ENCODE data around the gene TGFB1I1. TPM values are rescaled to one million over a fixed set of nuclear protein-coding genes. Genes with fewer than 3 reads are reported as not detected.

TGFB1I1 gene
- total and polyA plus RNA-seq, 2 of the 4 experiments (the other 2 are of a cell fraction): 24.9 to 128 TPM

GRCh38 chr16:31440516-31441184 is 31.3 kb upstream of the TGFB1I1 start:
- no peaks in the 10 kb centered on the region for H3K36me3 ChIP-seq (ENCODE audit: control insufficient read depth, insufficient read depth, low read length)
- H3K9me1 ChIP-seq (ENCODE audit: insufficient read depth, low read length): no peaks in the 10 kb centered on the region
- 72% methylated on average over 2 of the region's 4 CpGs; no CpG with 5 or more reads in 1 of the 2 experiments for WGBS, 2 experiments (ENCODE audit: extremely low coverage in 2 of 2, insufficient read length in 1 of 2)
- H3K27me3 ChIP-seq (ENCODE audit: control insufficient read depth, insufficient read depth, low read length): no peaks in the 10 kb centered on the region
- no peak overlapping the region for H2AK9ac ChIP-seq (replicated peaks; ENCODE audit: low read depth, low read length, poor library complexity)
- no peak overlapping the region for H3K27ac ChIP-seq (ENCODE audit: insufficient read depth, low read length)
- no peak overlapping the region for H3K14ac ChIP-seq (replicated peaks; ENCODE audit: low read depth, low read length)
- dilution Hi-C loops (cut with HindIII; ENCODE audit: low sequenced_read_pairs, unreplicated experiment) (no loop called here), in situ Hi-C loops (cut with MboI; ENCODE audit: low sequenced_read_pairs) (loop anchor here (5.0 to 10.0 kb wide), 3 partner anchors 64 to 446 kb away; partner anchors contain the start of gene RUSF1), intact Hi-C loops (cut with micrococcal nuclease) (loop anchor here (10.0 kb wide), 2 partner anchors 56 to 64 kb away; partner anchors contain the start of gene RUSF1)
- no peak overlapping the region for H3K4me3 ChIP-seq (ENCODE audit: insufficient read depth, low read depth, low read length)
- H3K56ac ChIP-seq (ENCODE audit: extremely low read depth, insufficient read depth, low read length): no peak overlapping the region
- no peak overlapping the region for H4K5ac ChIP-seq (ENCODE audit: low read depth, low read length)
- no peaks in the 10 kb centered on the region for H3K79me1 ChIP-seq (ENCODE audit: low read depth in 1 of 2, low read length in 2 of 2)
- BruUV-seq (replicated peaks): no TSS peak
- DNase-seq (no peak), ATAC-seq (ENCODE audit: low read depth) (no peak)
- no peak overlapping the region for H2AFZ ChIP-seq (replicated peaks; ENCODE audit: low read length, poor library complexity)
- H3K9ac ChIP-seq (ENCODE audit: low read depth, low read length): no peak overlapping the region
- CTCF ChIA-PET: no interaction called here
- TF ChIP-seq CHD1 (IDR thresholded peaks at IDR 0.05; ENCODE audit: low read depth, low read length): no peak
- TF ChIP-seq POLR2A (IDR thresholded peaks at IDR 0.05; ENCODE audit: low read depth, low read length): no peak
- no peak for TF ChIP-seq ELK1 (IDR thresholded peaks at IDR 0.05; ENCODE audit: borderline replicate concordance, low read depth, low read length)
- TF ChIP-seq MXI1 (IDR thresholded peaks at IDR 0.05; ENCODE audit: borderline replicate concordance, low read depth, low read length): no peak
- TF ChIP-seq MAZ (IDR thresholded peaks at IDR 0.05; ENCODE audit: borderline replicate concordance, low read depth, low read length): no peak
- H3K9me3 ChIP-seq (ENCODE audit: control insufficient read depth, insufficient read depth, low read length): no peaks in the 10 kb centered on the region
- POLR2A ChIA-PET (ENCODE audit: unreplicated experiment): no interaction called here
- H2BK20ac ChIP-seq (ENCODE audit: low read depth, low read length): no peak overlapping the region
- H4K91ac ChIP-seq (ENCODE audit: insufficient read depth, low read depth, low read length): no peak overlapping the region
- H4K20me1 ChIP-seq (ENCODE audit: insufficient read depth, low read length): no peaks in the 10 kb centered on the region
- H2BK120ac ChIP-seq (ENCODE audit: low read depth, low read length): no peak overlapping the region
- H2BK15ac ChIP-seq (ENCODE audit: low read depth, low read length): no peak overlapping the region
- H3K4ac ChIP-seq (ENCODE audit: low read depth, low read length): no peak overlapping the region
- no peak overlapping the region for H3K4me2 ChIP-seq (ENCODE audit: low read depth, low read length)
- no peak overlapping the region for H3K23ac ChIP-seq (ENCODE audit: low read depth, low read length)
- no peak overlapping the region for H2BK5ac ChIP-seq (ENCODE audit: low read depth, low read length, poor library complexity, severe bottlenecking)
- no peaks in the 10 kb centered on the region for H3K4me1 ChIP-seq (ENCODE audit: control insufficient read depth, insufficient read depth, low read length)
- no peak overlapping the region for H2AK5ac ChIP-seq (ENCODE audit: low read depth, low read length)
- H3K18ac ChIP-seq (ENCODE audit: low read depth, low read length): no peak overlapping the region
- H4K8ac ChIP-seq (ENCODE audit: low read depth in 2 of 2, low read length in 2 of 2): no peak overlapping the region
